GM18861 (cell line): Measurements from ENCODE around the gene RAD51.

Source experiments
- ATAC-seq: cut with Tn5 transposase; IDR thresholded peaks from one replicate; pipeline ENCODE4 v1.9.1; 2021; ENCODE audit not compliant: unreplicated experiment

Gene RAD51

GRCh38 chr15:40759961-40760360, 65.0 kb downstream of the RAD51 start:
- ATAC-seq = no peak

DNA sequence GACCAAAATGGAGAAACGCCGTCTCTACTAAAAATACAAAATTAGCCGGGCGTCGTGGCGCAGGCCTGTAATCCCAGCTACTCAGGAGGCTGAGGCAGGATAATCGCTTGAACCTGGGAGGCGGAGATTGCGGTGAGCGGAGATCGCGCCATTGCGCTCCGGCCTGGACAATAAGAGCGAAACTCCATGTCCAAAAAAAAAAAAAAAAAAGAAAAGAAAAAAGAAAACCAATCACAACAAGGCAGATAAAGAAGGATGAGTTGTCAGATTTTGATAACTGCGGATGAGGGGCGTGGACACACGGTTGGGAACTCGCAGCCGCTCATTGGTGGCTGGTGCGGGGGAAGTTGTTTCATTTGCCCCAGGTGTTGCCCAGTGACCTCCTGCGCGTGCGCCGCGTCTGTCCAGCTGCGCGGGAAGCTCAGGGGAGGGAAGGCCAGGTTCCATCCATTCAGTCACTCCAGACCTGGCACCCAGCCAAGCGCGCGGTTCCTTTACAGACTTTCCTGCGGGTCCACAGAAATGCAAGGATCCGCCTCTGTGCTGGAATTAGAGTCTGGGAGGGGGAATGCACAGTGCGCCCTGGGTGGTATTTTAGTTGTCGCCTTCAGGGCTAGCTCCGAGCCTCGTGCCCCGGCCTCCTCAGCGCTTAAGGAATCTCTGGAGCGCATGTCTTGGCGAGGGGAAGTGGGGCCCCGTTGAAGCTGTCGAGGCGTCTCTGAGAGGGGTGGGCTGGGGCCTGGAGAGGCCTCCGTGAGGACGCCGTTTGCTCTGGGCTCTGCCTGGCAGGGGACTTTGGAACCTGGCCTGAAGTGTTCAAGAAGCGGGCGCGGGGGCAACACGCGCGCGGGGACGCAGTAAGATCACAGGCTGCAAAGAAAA, 68.2 kb downstream of the RAD51 start:
- ATAC-seq = peak; percentile 7

DNA sequence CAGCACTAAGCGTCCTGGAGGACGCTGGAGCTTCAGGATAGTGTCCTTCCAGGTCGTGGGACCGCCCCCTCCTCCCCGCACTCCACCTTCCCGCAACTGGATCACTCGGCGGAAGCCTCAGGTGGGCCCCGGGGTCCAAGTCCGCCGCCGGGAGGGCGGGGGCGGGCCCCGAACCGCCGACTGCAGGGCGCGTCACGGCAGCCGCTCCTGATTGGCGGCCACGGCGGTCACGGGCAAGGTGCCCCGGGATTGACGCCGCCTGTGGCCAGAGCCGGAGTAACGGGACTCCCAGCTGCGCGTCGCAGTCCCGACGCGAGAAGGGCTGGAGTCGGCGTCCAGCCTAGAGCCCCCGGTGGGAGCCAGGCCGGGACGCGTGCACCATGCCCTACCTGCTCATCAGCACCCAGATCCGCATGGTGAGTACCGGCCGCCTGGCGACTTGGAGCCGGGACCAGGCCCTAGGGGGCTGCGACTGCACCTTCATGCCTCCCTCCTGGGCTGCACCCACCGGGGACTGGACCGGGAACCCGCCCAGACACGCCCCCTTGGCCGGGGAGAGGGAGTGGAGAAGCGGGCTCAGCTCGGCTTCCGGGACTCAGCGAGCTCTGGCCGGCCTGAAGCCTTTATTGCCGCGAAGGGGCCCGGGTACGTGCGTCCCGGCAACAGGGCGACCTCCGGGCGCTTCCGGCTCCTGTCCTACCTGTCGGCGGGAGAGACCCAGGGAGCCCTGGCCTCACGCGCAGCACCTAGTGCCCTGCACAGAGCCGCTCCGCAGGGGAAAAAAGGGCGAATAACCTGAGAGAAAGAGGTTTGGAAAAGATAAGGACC, 69.0 kb downstream of the RAD51 start, which contains the start of gene GCHFR:
TSS of gene GCHFR (plus strand) at position 268 of the 828 bp plus-strand sequence. CDS start at position 381, 113 bp downstream.
- ATAC-seq = peak; percentile 28

DNA sequence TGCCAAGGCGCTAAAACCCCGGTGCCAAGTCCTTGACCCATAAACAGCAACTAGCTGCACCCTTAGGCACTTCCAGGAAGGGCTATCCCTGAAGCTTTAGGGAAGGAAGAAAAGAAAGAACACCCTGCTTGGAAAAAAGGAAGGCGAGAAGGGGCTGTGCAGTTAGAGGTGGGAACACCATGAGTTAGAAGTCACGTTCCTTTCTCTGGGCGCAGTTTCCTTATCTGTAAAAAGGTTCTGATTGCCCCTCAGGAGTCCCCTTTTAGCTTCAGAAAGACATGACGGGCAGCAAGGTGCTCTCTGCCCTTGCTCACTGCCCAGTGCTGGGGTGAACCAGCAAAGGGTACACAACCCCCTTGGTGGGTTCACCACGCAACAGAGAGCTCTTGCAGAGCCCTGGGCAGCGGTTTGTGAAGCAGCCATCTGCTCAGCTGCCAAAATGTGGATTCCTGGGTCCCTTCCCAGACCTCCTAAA, 69.7 kb downstream of the RAD51 start:
- ATAC-seq = no peak

DNA sequence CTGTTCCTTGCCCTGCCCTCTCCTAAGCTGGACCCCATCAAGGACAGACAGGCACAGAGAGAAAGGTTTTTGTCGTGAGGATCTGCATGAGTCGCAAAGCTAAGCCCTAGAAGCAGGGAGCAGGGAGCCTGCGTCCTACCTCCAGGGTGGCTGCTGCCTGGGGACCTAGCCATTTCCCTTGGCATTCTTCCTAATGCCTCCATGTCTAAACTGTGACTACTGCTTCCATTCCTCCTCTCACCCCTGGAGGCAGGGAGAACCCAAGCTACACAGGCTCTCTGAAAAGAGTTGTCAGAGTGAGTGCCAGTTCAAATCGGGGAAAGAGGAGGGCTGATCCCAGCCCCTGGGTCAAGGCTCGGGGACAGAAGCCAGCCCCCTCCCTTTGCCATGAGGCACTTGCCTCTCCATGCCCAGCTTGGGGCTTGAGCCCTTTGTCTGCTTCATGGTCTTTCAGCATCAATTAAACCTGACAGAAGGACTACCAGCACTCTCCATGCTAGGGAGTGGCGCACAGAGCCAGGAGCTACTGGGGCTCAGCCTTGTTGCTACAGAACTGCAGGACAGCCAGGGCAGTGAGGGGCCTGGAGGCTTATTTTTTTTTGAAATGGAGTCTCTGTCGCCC, 71.3 kb downstream of the RAD51 start:
- ATAC-seq = no peak

- ATAC-seq = no peak
Measured at GRCh38 chr15:40766906-40767837, 72.2 kb downstream of the RAD51 start.

- ATAC-seq = no peak
Measured at GRCh38 chr15:40767838-40768500, 73.0 kb downstream of the RAD51 start.

DNA sequence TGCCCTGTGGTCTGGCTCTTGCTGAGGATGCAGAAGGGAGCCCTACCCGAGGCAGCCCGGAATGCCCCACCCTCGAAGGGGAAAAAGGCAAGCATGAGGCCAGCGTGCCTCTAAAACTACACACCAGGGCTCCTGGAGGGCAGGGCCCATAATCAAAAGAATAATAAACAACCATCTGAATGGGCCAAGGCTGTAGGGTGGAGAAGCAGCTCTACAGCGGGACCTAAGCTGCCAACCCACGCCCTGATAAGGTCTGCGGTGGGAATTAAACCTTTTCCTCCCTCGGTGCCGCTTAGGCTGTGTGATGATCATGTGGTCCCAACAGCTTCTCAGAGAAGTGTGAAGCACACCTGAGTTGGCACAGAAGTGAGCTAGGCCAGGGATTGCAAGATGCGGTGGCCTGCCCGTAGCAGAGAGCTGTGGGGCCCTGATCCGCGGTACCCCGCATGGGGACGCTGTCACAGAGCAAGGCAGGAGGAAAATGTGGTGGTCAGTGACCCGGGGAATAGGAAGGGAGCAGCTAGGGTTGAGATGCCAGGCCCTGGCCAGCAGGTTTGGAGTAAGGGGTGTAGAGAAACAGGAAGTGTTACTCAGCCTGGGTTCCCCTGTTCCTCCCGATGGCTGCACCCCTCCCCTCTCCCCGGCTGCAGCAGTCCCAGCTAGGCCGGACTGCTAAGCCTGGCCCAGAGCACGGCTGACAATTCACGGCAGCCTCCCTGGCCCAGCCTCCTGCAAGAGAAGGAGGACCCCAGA, 73.7 kb downstream of the RAD51 start:
- no peak for ATAC-seq

GRCh38 chr15:40769274-40770146, 74.5 kb downstream of the RAD51 start, which contains the start of gene C15orf62:
TSS of gene C15orf62 (plus strand) at chr15:40769980. CDS start at chr15:40770496, 516 bp downstream.
- ATAC-seq = peak; percentile 41

GRCh38 chr15:40770147-40770721, 75.3 kb downstream of the RAD51 start:
- no peak for ATAC-seq

GRCh38 chr15:40771242-40771641, 76.3 kb downstream of the RAD51 start:
- ATAC-seq = no peak

GRCh38 chr15:40772014-40772413, 77.0 kb downstream of the RAD51 start:
- no peak for ATAC-seq

GRCh38 chr15:40773496-40773895, 78.5 kb downstream of the RAD51 start:
- no peak for ATAC-seq

- no peak for ATAC-seq
Measured at GRCh38 chr15:40773902-40774301, 78.9 kb downstream of the RAD51 start.

- no peak for ATAC-seq
Measured at GRCh38 chr15:40775007-40775406, 80.0 kb downstream of the RAD51 start.

DNA sequence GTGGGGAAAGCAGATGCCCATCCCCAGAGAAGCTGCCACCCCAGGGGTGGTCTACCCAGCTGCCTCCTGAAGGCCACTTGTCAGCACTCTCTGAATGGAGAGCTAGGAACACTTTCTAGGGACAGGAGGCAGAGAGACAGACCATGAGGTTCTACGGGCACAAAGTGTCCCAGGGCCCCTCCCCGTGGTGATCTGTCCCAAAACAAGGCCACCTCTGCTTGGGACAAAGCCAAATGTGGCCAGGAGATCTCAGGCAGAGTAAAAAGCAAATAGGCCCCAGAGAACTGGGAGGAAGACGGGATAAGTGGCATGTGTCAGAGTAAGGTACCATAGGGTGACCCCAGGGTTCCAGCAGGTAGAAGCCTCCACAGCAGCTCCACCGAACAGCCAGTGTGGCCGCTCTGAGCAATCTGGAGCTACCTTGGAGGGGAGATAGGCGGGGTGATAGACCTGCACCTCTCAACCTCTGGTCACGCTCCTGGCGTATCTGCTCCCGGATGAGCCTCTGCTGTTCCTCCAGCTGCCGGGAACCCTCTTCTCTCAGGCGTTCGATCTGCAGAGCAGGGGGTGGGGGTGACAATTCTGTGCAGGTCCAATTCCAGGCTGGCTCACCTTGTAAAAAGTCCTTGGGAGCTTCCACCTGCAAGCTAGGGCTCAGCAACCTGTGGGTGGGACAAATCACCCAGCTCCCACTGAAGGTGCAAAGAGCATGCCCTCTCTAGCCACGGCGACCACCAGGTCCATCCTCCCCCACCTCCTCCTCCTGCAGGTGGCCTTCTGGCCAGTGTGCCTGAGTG, 81.0 kb downstream of the RAD51 start:
- ATAC-seq = no peak
